Measurements from ENCODE around the gene SULT2B1.

The SULT2B1 gene

GRCh38 chr19:48646722-48647216, 94.8 kb downstream of the SULT2B1 start:
- no peak for DNase-seq (ENCODE audit: extremely low read depth in 1 of 2, low read depth in 1 of 2)

GRCh38 chr19:48648134-48648533, 96.2 kb downstream of the SULT2B1 start:
- no peak for DNase-seq (ENCODE audit: extremely low read depth in 1 of 2, low read depth in 1 of 2)
